Mesenchymal stem cell (in vitro differentiated cells and primary cell): ENCODE results near the gene ESR1.

ENCODE experiments used
- DNase-seq: peaks from one replicate; pipeline ENCODE4 v3.0.0-alpha.2; 2013
- H2AFZ ChIP-seq: one replicate; pipeline ENCODE4 v1.6.1; 2013; ENCODE audit warnings: low read depth, mild to moderate bottlenecking, control low read depth, inconsistent platforms, low read length, moderate library complexity
- H2AK5ac ChIP-seq: 2 replicates; pipeline ENCODE4 v1.6.1; 2013; ENCODE audit warnings: low read length, moderate library complexity, mild to moderate bottlenecking, inconsistent platforms; ENCODE audit not compliant: severe bottlenecking
- H2BK120ac ChIP-seq: one replicate; pipeline ENCODE4 v1.6.1; 2013; ENCODE audit warnings: low read depth, mild to moderate bottlenecking, inconsistent platforms, low read length, moderate library complexity
- H2BK12ac ChIP-seq, 2 experiments: one replicate each; pipeline ENCODE4 v1.6.1; 2013; ENCODE audit warnings: inconsistent platforms in 2 of 2, low read length in 2 of 2, mild to moderate bottlenecking in 2 of 2, moderate library complexity in 2 of 2, control low read depth in 1 of 2
- H2BK15ac ChIP-seq: one replicate; pipeline ENCODE4 v1.6.1; 2013; ENCODE audit warnings: mild to moderate bottlenecking, low read depth, inconsistent platforms; ENCODE audit not compliant: poor library complexity, severe bottlenecking
- H2BK5ac ChIP-seq: 2 replicates; pipeline ENCODE4 v1.6.1; 2013; ENCODE audit warnings: low read depth, mild to moderate bottlenecking, low read length, control low read depth, inconsistent platforms; ENCODE audit not compliant: poor library complexity, severe bottlenecking
- H3K14ac ChIP-seq, 2 experiments: one replicate each; pipeline ENCODE4 v1.6.1; 2013; ENCODE audit warnings: inconsistent platforms in 2 of 2, low read length in 2 of 2, control low read depth in 1 of 2, mild to moderate bottlenecking in 1 of 2, moderate library complexity in 1 of 2
- H3K18ac ChIP-seq, 2 experiments: one replicate each; pipeline ENCODE4 v1.6.1; 2013; ENCODE audit warnings: inconsistent platforms in 2 of 2, low read length in 2 of 2, control low read depth in 1 of 2, low read depth in 1 of 2, mild to moderate bottlenecking in 1 of 2
- H3K23ac ChIP-seq, 2 experiments: one replicate each; pipeline ENCODE4 v1.6.1; 2013; ENCODE audit warnings: inconsistent platforms in 2 of 2, low read length in 2 of 2, mild to moderate bottlenecking in 2 of 2, moderate library complexity in 2 of 2, control low read depth in 1 of 2
- H3K27ac ChIP-seq: 2 replicates; pipeline ENCODE4 v1.5.1; 2013; ENCODE audit warnings: mild to moderate bottlenecking, moderate library complexity, low read length, control low read depth, inconsistent platforms; ENCODE audit not compliant: poor library complexity, severe bottlenecking
- H3K27me3 ChIP-seq, 2 experiments: 2 replicates each; pipeline versions ENCODE4 v1.6.1 to v1.7.0; 2013; ENCODE audit warnings: low read length in 2 of 2, mild to moderate bottlenecking in 2 of 2, moderate library complexity in 2 of 2, control low read depth in 1 of 2, inconsistent platforms in 1 of 2; ENCODE audit not compliant: control insufficient read depth in 1 of 2, insufficient read depth in 1 of 2
- H3K36me3 ChIP-seq, 2 experiments: 2 replicates each; pipeline versions ENCODE4 v1.6.1 to v1.7.0; 2013; ENCODE audit warnings: low read length in 2 of 2, control low read depth in 1 of 2, inconsistent platforms in 1 of 2, low read depth in 1 of 2, mild to moderate bottlenecking in 1 of 2; ENCODE audit not compliant: insufficient read depth in 2 of 2, control insufficient read depth in 1 of 2
- H3K4ac ChIP-seq, 2 experiments: one replicate each; pipeline ENCODE4 v1.6.1; 2013; ENCODE audit warnings: inconsistent platforms in 2 of 2, low read length in 2 of 2, mild to moderate bottlenecking in 2 of 2, moderate library complexity in 2 of 2, control low read depth in 1 of 2, low read depth in 1 of 2
- H3K4me1 ChIP-seq: 2 replicates; pipeline ENCODE4 v1.6.1; 2013; ENCODE audit warnings: low read depth, low read length, control low read depth; ENCODE audit not compliant: control insufficient read depth, insufficient read depth
- H3K4me2 ChIP-seq: 2 replicates; pipeline ENCODE4 v1.6.1; 2013; ENCODE audit warnings: low read length, mild to moderate bottlenecking, inconsistent platforms; ENCODE audit not compliant: poor library complexity, severe bottlenecking
- H3K4me3 ChIP-seq, 2 experiments: 2 replicates each; pipeline versions ENCODE4 v1.5.1 to v1.7.0; 2013; ENCODE audit warnings: low read length in 2 of 2, mild to moderate bottlenecking in 2 of 2, control low read depth in 1 of 2, low read depth in 1 of 2; ENCODE audit not compliant: insufficient read depth in 1 of 2
- H3K79me1 ChIP-seq: replicated peaks from 2 replicates; pipeline ENCODE4 v1.6.1; 2013; ENCODE audit warnings: mild to moderate bottlenecking, control low read depth, low read length, inconsistent platforms; ENCODE audit not compliant: poor library complexity, severe bottlenecking
- H3K9ac ChIP-seq: 2 replicates; pipeline ENCODE4 v1.7.0; 2013; ENCODE audit warnings: mild to moderate bottlenecking, low read length, moderate library complexity
- H3K9me3 ChIP-seq: 2 replicates; pipeline ENCODE4 v1.7.0; 2013; ENCODE audit warnings: mild to moderate bottlenecking, low read length; ENCODE audit not compliant: control insufficient read depth
- H4K8ac ChIP-seq: one replicate; pipeline ENCODE4 v1.6.1; 2013; ENCODE audit warnings: inconsistent platforms, mild to moderate bottlenecking, low read length, moderate library complexity
- H4K91ac ChIP-seq: one replicate; pipeline ENCODE4 v1.6.1; 2013; ENCODE audit warnings: mild to moderate bottlenecking, low read length, inconsistent platforms
- WGBS: methylation state at CpG from one replicate; pipeline ENCODE4 v1.1.7; 2013; ENCODE audit warnings: mixed read lengths; 5-methylcytosine and 5-hydroxymethylcytosine counted together

ESR1 gene

GRCh38 chr6:152117156-152118133, 310.0 kb downstream of the ESR1 start:
- no peak overlapping the region for H3K14ac ChIP-seq
- H4K8ac ChIP-seq: no peak overlapping the region
- no peak overlapping the region for H3K4me3 ChIP-seq
- H4K91ac ChIP-seq: no peak overlapping the region
- H3K36me3 ChIP-seq: peaks cover 18 to 26% of the 10 kb centered on the region in 2 experiments
- no peaks in the 10 kb centered on the region for H3K79me1 ChIP-seq
- no peak overlapping the region for H2BK12ac ChIP-seq
- no peaks in the 10 kb centered on the region for H3K9me3 ChIP-seq
- H3K27ac ChIP-seq: no peak overlapping the region
- no peak overlapping the region for H3K4ac ChIP-seq
- H3K9ac ChIP-seq: no peak overlapping the region
- no peak overlapping the region for H3K4me2 ChIP-seq
- no peaks in the 10 kb centered on the region for H3K27me3 ChIP-seq
- no peak overlapping the region for H2BK15ac ChIP-seq
- H3K4me1 ChIP-seq: no peaks in the 10 kb centered on the region
- no peak for DNase-seq
- no peak overlapping the region for H2AK5ac ChIP-seq
- WGBS: 96% methylated on average over 9 of the region's 9 CpGs
- no peak overlapping the region for H2AFZ ChIP-seq
- H3K18ac ChIP-seq: no peak overlapping the region
- H3K23ac ChIP-seq: no peak overlapping the region
- no peak overlapping the region for H2BK120ac ChIP-seq
- H2BK5ac ChIP-seq: no peak overlapping the region

GRCh38 chr6:152118224-152118623, 310.7 kb downstream of the ESR1 start:
- no peak overlapping the region for H2BK15ac ChIP-seq
- DNase-seq: no peak
- no peak overlapping the region for H2AFZ ChIP-seq
- no peaks in the 10 kb centered on the region for H3K79me1 ChIP-seq
- H2BK12ac ChIP-seq: no peak overlapping the region
- H3K18ac ChIP-seq: no peak overlapping the region
- 100% methylated on average over 3 of the region's 3 CpGs for WGBS
- H3K9ac ChIP-seq: no peak overlapping the region
- H3K36me3 ChIP-seq: peaks cover 21 to 33% of the 10 kb centered on the region in 2 experiments
- no peak overlapping the region for H3K4me2 ChIP-seq
- no peak overlapping the region for H3K14ac ChIP-seq
- H3K4me3 ChIP-seq: no peak overlapping the region
- no peak overlapping the region for H2BK120ac ChIP-seq
- H2BK5ac ChIP-seq: no peak overlapping the region
- no peak overlapping the region for H2AK5ac ChIP-seq
- no peaks in the 10 kb centered on the region for H3K4me1 ChIP-seq
- no peak overlapping the region for H3K4ac ChIP-seq
- no peak overlapping the region for H3K27ac ChIP-seq
- no peak overlapping the region for H4K8ac ChIP-seq
- H4K91ac ChIP-seq: no peak overlapping the region
- H3K9me3 ChIP-seq: no peaks in the 10 kb centered on the region
- no peaks in the 10 kb centered on the region for H3K27me3 ChIP-seq
- no peak overlapping the region for H3K23ac ChIP-seq

- Histone ChIP-seq H2AK5ac (no peak overlapping the region), H3K14ac (no peak overlapping the region), H2BK12ac (no peak overlapping the region), H3K23ac (no peak overlapping the region), H3K79me1 (no peaks in the 10 kb centered on the region), H3K9me3 (no peaks in the 10 kb centered on the region), H3K27me3 (no peaks in the 10 kb centered on the region), H3K4me2 (no peak overlapping the region), H3K27ac (no peak overlapping the region), H3K18ac (no peak overlapping the region), H3K36me3 (peaks cover 21 to 34% of the 10 kb centered on the region in 2 experiments), H4K8ac (no peak overlapping the region), H2BK15ac (no peak overlapping the region), H3K9ac (no peak overlapping the region), H2AFZ (no peak overlapping the region), H2BK5ac (no peak overlapping the region), H3K4me1 (no peaks in the 10 kb centered on the region), H4K91ac (no peak overlapping the region), H3K4me3 (no peak overlapping the region), H2BK120ac (no peak overlapping the region), H3K4ac (no peak overlapping the region)
- WGBS: 93% methylated on average over 5 of the region's 5 CpGs
- no peak for DNase-seq
These were observed 311.2 kb downstream of the ESR1 start for GRCh38 chr6:152118678-152119077.

GRCh38 chr6:152119831-152120230, 312.3 kb downstream of the ESR1 start:
- Histone ChIP-seq H3K36me3 (peaks cover 23 to 34% of the 10 kb centered on the region in 2 experiments), H3K9me3 (no peaks in the 10 kb centered on the region), H3K4me1 (no peaks in the 10 kb centered on the region), H3K14ac (no peak overlapping the region), H4K8ac (no peak overlapping the region), H3K4ac (no peak overlapping the region), H2BK15ac (no peak overlapping the region), H3K27me3 (no peaks in the 10 kb centered on the region), H3K9ac (no peak overlapping the region), H2BK120ac (no peak overlapping the region), H3K4me3 (no peak overlapping the region), H2AFZ (no peak overlapping the region), H3K23ac (no peak overlapping the region), H3K4me2 (no peak overlapping the region), H3K27ac (no peak overlapping the region), H3K79me1 (no peaks in the 10 kb centered on the region), H4K91ac (no peak overlapping the region), H2AK5ac (no peak overlapping the region), H2BK5ac (no peak overlapping the region), H2BK12ac (no peak overlapping the region), H3K18ac (no peak overlapping the region)
- DNase-seq: no peak
- 87% methylated on average over 7 of the region's 7 CpGs for WGBS
